SK-N-SH (cell line): ENCODE measurements around the gene COX6A1. TPM values are rescaled to one million over a fixed set of nuclear protein-coding genes. Genes with fewer than 3 reads are reported as not detected.
A peak's percentile ranks its signal among the peaks of the same experiment; 100 is the strongest.
"Not testable (repeated sequence)": the region's sequence is repeated elsewhere in the genome, so short reads cannot be mapped to it uniquely, and the experiment has no call there.

ENCODE experiments used
- CTCF ChIA-PET: fragments of 300-600, 350-600 bp; formaldehyde crosslinking; extraction: SDS; loops from one replicate; lab custom pipeline; 2021; lab: Yijun Ruan, JAX
- POLR2A ChIA-PET: fragments of 350-600 bp; sonication (Branson Sonifier 250); formaldehyde crosslinking; extraction: SDS; loops from one replicate; lab custom pipeline; 2020; ENCODE audit warnings: antibody characterized with exemption, inconsistent platforms; lab: Yijun Ruan, JAX
- DNase-seq: peaks from one replicate; pipeline ENCODE4 v3.0.0; 2012
- H2AFZ ChIP-seq: fragments of 200-600 bp; sonication (generic); 2 replicates; pipeline ENCODE4 v1.8.1; 2016; ENCODE audit warnings: antibody characterized with exemption, mild to moderate bottlenecking, low read depth
- H3F3A ChIP-seq: fragments of 200-600 bp; sonication (generic); replicated peaks from 2 replicates; pipeline ENCODE3; 2016; ENCODE audit warnings: antibody characterized with exemption, mild to moderate bottlenecking; ENCODE audit not compliant: insufficient read depth
- H3K27ac ChIP-seq, 2 experiments: fragments of 200-500 bp in 1 of 2; fragments of 200-600 bp in 1 of 2; sonication (Bioruptor generic) in 1 of 2; sonication (generic), shearing (Covaris generic) in 1 of 2; 2 replicates each; pipeline versions ENCODE4 v1.5.1 to v1.6.1; 2014 to 2016; ENCODE audit warnings: low read depth in 2 of 2, inconsistent platforms in 1 of 2, low read length in 1 of 2, mild to moderate bottlenecking in 1 of 2, mixed read lengths in 1 of 2
- H3K27me3 ChIP-seq: fragments of 200-600 bp; sonication (generic), shearing (Covaris generic); 2 replicates; pipeline ENCODE4 v1.6.1; 2016; ENCODE audit warnings: mixed run types; ENCODE audit not compliant: insufficient read depth
- H3K36me3 ChIP-seq, 2 experiments: fragments of 200-500 bp in 1 of 2; fragments of 200-600 bp in 1 of 2; sonication (Bioruptor generic) in 1 of 2; sonication (generic) in 1 of 2; replicated peaks in 1 of 2; 2 replicates each; pipeline versions ENCODE3 to v1.5.1; 2014 to 2016; ENCODE audit warnings: low read length in 1 of 2, mild to moderate bottlenecking in 1 of 2; ENCODE audit not compliant: insufficient read depth in 2 of 2, control insufficient read depth in 1 of 2
- H3K4me1 ChIP-seq, 2 experiments: fragments of 200-500 bp in 1 of 2; fragments of 200-600 bp in 1 of 2; sonication (Bioruptor generic) in 1 of 2; sonication (generic), shearing (Covaris generic) in 1 of 2; 2 replicates each; pipeline versions ENCODE4 v1.5.1 to v1.6.1; 2014 to 2016; ENCODE audit warnings: low read depth in 1 of 2, low read length in 1 of 2, mixed run types in 1 of 2; ENCODE audit not compliant: insufficient read depth in 2 of 2, control insufficient read depth in 1 of 2
- H3K4me2 ChIP-seq: fragments of 200-600 bp; sonication (generic), shearing (Covaris generic); 2 replicates; pipeline ENCODE4 v1.6.1; 2017; ENCODE audit warnings: mixed run types
- H3K4me3 ChIP-seq, 2 experiments: fragments of 200-500 bp in 1 of 2; fragments of 200-600 bp in 1 of 2; sonication (Bioruptor generic) in 1 of 2; sonication (generic), shearing (Covaris generic) in 1 of 2; 2 replicates each; pipeline versions ENCODE4 v1.5.1 to v1.8.1; 2014 to 2016; ENCODE audit warnings: low read depth in 2 of 2, inconsistent platforms in 1 of 2, low read length in 1 of 2, mild to moderate bottlenecking in 1 of 2, mixed read lengths in 1 of 2, moderate library complexity in 1 of 2
- H3K79me2 ChIP-seq: fragments of 200-600 bp; sonication (generic); 2 replicates; pipeline ENCODE4 v1.8.1; 2017; ENCODE audit warnings: mild to moderate bottlenecking; ENCODE audit not compliant: insufficient read depth
- H3K9ac ChIP-seq: fragments of 200-600 bp; sonication (generic); 2 replicates; pipeline ENCODE4 v1.6.1; 2017; ENCODE audit warnings: mixed run types
- H3K9me2 ChIP-seq: fragments of 200-600 bp; sonication (generic); 2 replicates; pipeline ENCODE4 v1.6.1; 2017; ENCODE audit warnings: mixed run types
- H3K9me3 ChIP-seq: fragments of 200-600 bp; sonication (generic); 2 replicates; pipeline ENCODE4 v1.6.1; 2017; ENCODE audit warnings: mixed run types, mild to moderate bottlenecking, moderate library complexity
- H4K20me1 ChIP-seq: fragments of 200-600 bp; sonication (generic); 2 replicates; pipeline ENCODE4 v1.6.1; 2017; ENCODE audit warnings: mild to moderate bottlenecking, mixed run types; ENCODE audit not compliant: insufficient read depth
- ELF1 ChIP-seq: IDR thresholded peaks from 2 replicates; pipeline ENCODE4 v1.4.0; 2012
- EP300 ChIP-seq, 2 experiments: IDR thresholded peaks; 2 replicates each; pipeline versions ENCODE4 v1.4.0 to v1.6.1; 2012; ENCODE audit warnings: borderline replicate concordance in 1 of 2, low read depth in 1 of 2, low read length in 1 of 2
- EZH2phosphoT487 ChIP-seq: fragments of 200-600 bp; sonication (generic); IDR thresholded peaks from 2 replicates; pipeline ENCODE4 v1.6.1; 2017; ENCODE audit warnings: low read depth, mixed run types, mild to moderate bottlenecking, antibody characterized with exemption, moderate library complexity, borderline replicate concordance
- FOXJ3 ChIP-seq: sonication (generic); formaldehyde crosslinking; IDR thresholded peaks from 2 replicates; pipeline ENCODE4 v1.5.1; 2020; ENCODE audit warnings: mild to moderate bottlenecking, missing genetic modification reagents
- FOXM1 ChIP-seq: IDR thresholded peaks from 2 replicates; pipeline ENCODE4 v1.4.0; 2012; ENCODE audit warnings: low read depth, mild to moderate bottlenecking
- IRF3 ChIP-seq: fragments of 150-350 bp; IDR thresholded peaks from 2 replicates; pipeline ENCODE4 v1.6.1; 2016; ENCODE audit warnings: mild to moderate bottlenecking, low read depth, low read length
- MAX ChIP-seq: IDR thresholded peaks from 2 replicates; pipeline ENCODE4 v1.4.0; 2012; ENCODE audit warnings: low read depth
- MEF2A ChIP-seq: IDR thresholded peaks from 2 replicates; pipeline ENCODE4 v1.4.0; 2012; ENCODE audit warnings: low read depth, borderline replicate concordance
- NFIC ChIP-seq: IDR thresholded peaks from 2 replicates; pipeline ENCODE4 v1.4.0; 2012; ENCODE audit warnings: borderline replicate concordance
- PBX3 ChIP-seq: IDR thresholded peaks from 2 replicates; pipeline ENCODE4; 2012
- RAD21 ChIP-seq: IDR thresholded peaks from 2 replicates; pipeline ENCODE4 v1.6.1; 2012; ENCODE audit warnings: mild to moderate bottlenecking, low read length
- RCOR1 ChIP-seq: fragments of 150-350 bp; IDR thresholded peaks from 2 replicates; pipeline ENCODE4 v1.6.1; 2017; ENCODE audit warnings: antibody characterized with exemption, low read length
- RXRA ChIP-seq: IDR thresholded peaks from 2 replicates; pipeline ENCODE4 v1.4.0; 2012; ENCODE audit warnings: low read depth, mild to moderate bottlenecking, borderline replicate concordance
- SMC3 ChIP-seq: IDR thresholded peaks from 2 replicates; pipeline ENCODE4 v1.6.1; 2012; ENCODE audit warnings: low read depth, low read length, improper control_type of control experiment
- TCF12 ChIP-seq: IDR thresholded peaks from 2 replicates; pipeline ENCODE4 v1.4.0; 2012
- WGBS: methylation state at CpG from one replicate; pipeline ENCODE4 v1.1.6; 2017; ENCODE audit warnings: low lambda C conversion rate; 5-methylcytosine and 5-hydroxymethylcytosine counted together
- polyA plus RNA-seq, 3 experiments: library from polyadenylated mRNA; depleted of rRNA; stranded (reverse); fragments of >200 nt; gene quantifications; 2 replicates each; pipeline ENCODE4 v1.2.3, GENCODE V29; 2012

Gene COX6A1
- polyA plus RNA-seq, 1 of the 3 experiments (the other 2 are of a cell fraction), result 1,199 TPM

GRCh38 chr12:120445911-120446843 is 8.3 kb downstream of the COX6A1 start, which contains the start of the genes GATC and TRIAP1 (continued):
- TF ChIP-seq EZH2phosphoT487 (no peak), PBX3 (no peak; the same call in 1 of the 2 replicates), FOXJ3 (CRISPR knock-in tag) (peak; percentile 11; the same call in 1 of the 2 replicates), EP300 (IDR thresholded peaks at IDR 0.05; ENCODE audit: borderline replicate concordance in 1 of 2, low read depth in 1 of 2, low read length in 1 of 2) (peak in 1 of 2 experiments; percentile 5; a peak in 1 of 4 replicates), RXRA (no peak), SMC3 (no peak), NFIC (no peak; the same call in 1 of the 2 replicates), RCOR1 (no peak), MEF2A (no peak), RAD21 (no peak), ELF1 (peak; percentile 35; the same call in 1 of the 2 replicates), TCF12 (no peak), MAX (peak; percentile 96; the same call in 1 of the 2 replicates)

- ChIA-PET POLR2A (interaction anchor here (0.6 kb wide), 1 partner anchor 260 kb away, joined by 3 read pairs; no protein-coding TSS in a partner anchor), CTCF (interaction anchor here (1.1 kb wide), 1 partner anchor 20 kb away, joined by 3 read pairs; no protein-coding TSS in a partner anchor)
- H3K79me2 ChIP-seq, result peaks cover 90% of the 10 kb centered on the region
- peak overlapping the region; percentile 65 to 98 for H3K4me3 ChIP-seq
- H3F3A ChIP-seq, result peaks cover 36% of the 10 kb centered on the region
- H3K9me3 ChIP-seq, DNase-seq, H3K4me1 ChIP-seq, H3K27me3 ChIP-seq, H3K9me2 ChIP-seq, H4K20me1 ChIP-seq: not testable (repeated sequence)
- H3K9ac ChIP-seq, result peak overlapping the region; percentile 89
- 7% methylated on average over 17 of the region's 17 CpGs for WGBS
- H3K4me2 ChIP-seq, result peak overlapping the region; percentile 80
- H2AFZ ChIP-seq, result peak overlapping the region; percentile 94
- peaks cover 20 to 55% of the 10 kb centered on the region in 2 experiments for H3K36me3 ChIP-seq
- H3K27ac ChIP-seq, result peak overlapping the region in 1 of 2 experiments; percentile 68; a peak in 1 of 4 replicates
Observed at GRCh38 chr12:120446844-120447178, 8.9 kb downstream of the COX6A1 start.

GRCh38 chr12:120447992-120448391 is 10.1 kb downstream of the COX6A1 start:
- H4K20me1 ChIP-seq, result peaks cover 3% of the 10 kb centered on the region; the same call in 1 of the 2 replicates
- 95% methylated on average over 4 of the region's 4 CpGs for WGBS
- H3K4me3 ChIP-seq, result no peak overlapping the region
- H3K4me2 ChIP-seq, result peak overlapping the region; percentile 80
- no peak overlapping the region for H2AFZ ChIP-seq
- no peak for DNase-seq
- no peak overlapping the region for H3K9ac ChIP-seq
- ChIA-PET POLR2A (interaction anchor here (0.7 to 1.0 kb wide), 2 partner anchors 9 to 156 kb away, joined by 3 to 5 read pairs; partner anchors contain the start of gene RNU4-2), CTCF (interaction anchor here (0.6 to 1.4 kb wide), 4 partner anchors 9 to 95 kb away, joined by 3 to 8 read pairs (median 4); no protein-coding TSS in a partner anchor)
- peaks cover 33% of the 10 kb centered on the region for H3F3A ChIP-seq
- no peaks in the 10 kb centered on the region for H3K27me3 ChIP-seq
- peaks cover 18 to 56% of the 10 kb centered on the region in 2 experiments for H3K36me3 ChIP-seq
- no peak overlapping the region for H3K27ac ChIP-seq
- TF ChIP-seq FOXM1 (no peak), RAD21 (no peak), MEF2A (no peak), IRF3 (no peak)
- H3K9me2 ChIP-seq, result no peaks in the 10 kb centered on the region
- peaks cover 90% of the 10 kb centered on the region for H3K79me2 ChIP-seq
- H3K9me3 ChIP-seq, result no peaks in the 10 kb centered on the region
- peaks cover 0 to 9% of the 10 kb centered on the region in 2 experiments; a peak in 2 of 4 replicates for H3K4me1 ChIP-seq

GRCh38 chr12:120452524-120452923 is 14.6 kb downstream of the COX6A1 start:
- CTCF ChIA-PET, result interaction anchor here (1.2 to 3.8 kb wide), 7 partner anchors 10 to 150 kb away, joined by 4 to 18 read pairs (median 5); partner anchors contain the start of gene SIRT4
- H3K9me2 ChIP-seq, H3K4me2 ChIP-seq, DNase-seq, H3K9ac ChIP-seq, POLR2A ChIA-PET, H3K27ac ChIP-seq, H3K9me3 ChIP-seq, H2AFZ ChIP-seq, H3K4me3 ChIP-seq, H3K27me3 ChIP-seq, H3K4me1 ChIP-seq: not testable (repeated sequence)
- Histone ChIP-seq H4K20me1 (peaks cover 24% of the 10 kb centered on the region), H3F3A (peaks cover 40% of the 10 kb centered on the region), H3K79me2 (peaks cover 63% of the 10 kb centered on the region), H3K36me3 (peaks cover 23 to 57% of the 10 kb centered on the region in 2 experiments)
- WGBS, result 97% methylated on average over 5 of the region's 5 CpGs
